ENCODE results near the gene NOVA2. TPM values are rescaled to one million over a fixed set of nuclear protein-coding genes. Genes with fewer than 3 reads are reported as not detected.

NOVA2 gene
- total RNA-seq, 1 experiment from 2014 or later = 2.5 TPM

- no TSS peak for BruUV-seq (replicated peaks)
- H3K4me3 ChIP-seq (replicated peaks in 1 of 2; ENCODE audit: low read depth in 1 of 2, low read length in 2 of 2) = peak within 1 kb of the TSS; percentile 75 to 86
- ChIA-PET CTCF (interaction anchor here (0.7 to 1.5 kb wide), 7 partner anchors 11 to 167 kb away, joined by 3 to 9 read pairs (median 3); partner anchors contain the start of genes FOXA3, IRF2BP1, NANOS2 and SIX5), POLR2A (interaction anchor here (0.7 to 1.4 kb wide), 5 partner anchors 9 to 39 kb away, joined by 3 to 6 read pairs (median 3); partner anchors contain the start of genes IRF2BP1 and SYMPK), RAD21 (ENCODE audit: low non-redundant PET in 1 of 2, low total read pairs in 2 of 2, uncharacterized antibody in 2 of 2, unreplicated experiment in 2 of 2) (interaction anchor here (0.6 to 1.4 kb wide), 4 partner anchors 14 to 225 kb away, joined by 3 to 7 read pairs (median 4); partner anchors contain the start of gene CCDC61 (in 1 of the 2))
- H2AFZ ChIP-seq (ENCODE audit: low read depth, low read length, poor library complexity, severe bottlenecking) = no peak within 1 kb of the TSS
- H3K9me2 ChIP-seq (ENCODE audit: insufficient read depth) = no peaks in the 10 kb centered on the region
- H3K36me3 ChIP-seq (ENCODE audit: control insufficient read depth in 1 of 2, insufficient read depth in 2 of 2, low read length in 2 of 2) = peaks cover 0 to 3% of the 10 kb centered on the region in 2 experiments; a peak in 1 of 4 replicates
- H3K9me3 ChIP-seq (ENCODE audit: control insufficient read depth in 1 of 2, insufficient read depth in 1 of 2, low read depth in 1 of 2, low read length in 2 of 2) = no peaks in the 10 kb centered on the region
- peak within 1 kb of the TSS; percentile 88 for H3K9ac ChIP-seq (ENCODE audit: low read length)
- intact Hi-C loops (cut with micrococcal nuclease) = loop anchor here (2.0 kb wide), 1 partner anchor 15 kb away; the partner anchor contains the start of gene IRF2BP1
- ATAC-seq (no peak; the same call in 1 of the 2 replicates), DNase-seq (ENCODE audit: low read depth, low spot score) (no peak)
- H3K4me1 ChIP-seq (ENCODE audit: control insufficient read depth in 1 of 2, insufficient read depth in 2 of 2, low read length in 2 of 2) = peaks cover 0 to 10% of the 10 kb centered on the region in 2 experiments; a peak in 1 of 4 replicates
- H3K79me2 ChIP-seq (ENCODE audit: insufficient read depth, low read length) = peaks cover 5% of the 10 kb centered on the region; the same call in 1 of the 2 replicates
- H3K4me2 ChIP-seq (ENCODE audit: low read length) = peak within 1 kb of the TSS; percentile 84
- TF ChIP-seq EZH2phosphoT487 (IDR thresholded peaks at IDR 0.05; ENCODE audit: borderline replicate concordance) = no peak
- 0 out of 2 replicates have a peak, but pooled peaks have one; percentile 58 for TF ChIP-seq ZFX (IDR thresholded peaks at IDR 0.05)
- TF ChIP-seq MAX (IDR thresholded peaks at IDR 0.05) = no peak
- no peaks in the 10 kb centered on the region for H4K20me1 ChIP-seq (ENCODE audit: insufficient read depth)
- H3K27ac ChIP-seq (ENCODE audit: low read depth, low read length) = peak within 1 kb of the TSS; percentile 72
- no peaks in the 10 kb centered on the region for H3K27me3 ChIP-seq (ENCODE audit: insufficient read depth, low read length)
Observed at GRCh38 chr19:45901912-45902650, 71.6 kb downstream of the NOVA2 start, which contains the start of gene MYPOP. Gene MYPOP (minus strand): TSS chr19:45902613. CDS start chr19:45901773, 840 bp downstream.

- Histone ChIP-seq H3K4me3 (replicated peaks in 1 of 2; ENCODE audit: low read depth in 1 of 2, low read length in 2 of 2) (peak overlapping the region in 1 of 2 experiments; percentile 86; a peak in 2 of 4 replicates), H3K4me1 (ENCODE audit: control insufficient read depth in 1 of 2, insufficient read depth in 2 of 2, low read length in 2 of 2) (peaks cover 0 to 10% of the 10 kb centered on the region in 2 experiments; a peak in 1 of 4 replicates), H3K4me2 (ENCODE audit: low read length) (peak overlapping the region; percentile 84), H3K9me2 (ENCODE audit: insufficient read depth) (no peaks in the 10 kb centered on the region), H3K9me3 (ENCODE audit: control insufficient read depth in 1 of 2, insufficient read depth in 1 of 2, low read depth in 1 of 2, low read length in 2 of 2) (no peaks in the 10 kb centered on the region), H3K79me2 (ENCODE audit: insufficient read depth, low read length) (peaks cover 5% of the 10 kb centered on the region; the same call in 1 of the 2 replicates), H2AFZ (ENCODE audit: low read depth, low read length, poor library complexity, severe bottlenecking) (no peak overlapping the region), H3K9ac (ENCODE audit: low read length) (no peak overlapping the region), H3K36me3 (ENCODE audit: control insufficient read depth in 1 of 2, insufficient read depth in 2 of 2, low read length in 2 of 2) (peaks cover 0 to 3% of the 10 kb centered on the region in 2 experiments; a peak in 1 of 4 replicates), H3K27ac (ENCODE audit: low read depth, low read length) (no peak overlapping the region; the same call in 1 of the 2 replicates), H4K20me1 (ENCODE audit: insufficient read depth) (no peaks in the 10 kb centered on the region), H3K27me3 (ENCODE audit: insufficient read depth, low read length) (no peaks in the 10 kb centered on the region)
- intact Hi-C loops (cut with micrococcal nuclease) = no loop called here
- DNase-seq (ENCODE audit: low read depth, low spot score) = no peak
- CTCF ChIA-PET = interaction anchor here (1.5 kb wide), 1 partner anchor 13 kb away, joined by 8 read pairs; the partner anchor contains the start of gene NANOS2
- ATAC-seq = no peak
- RAD21 ChIA-PET (ENCODE audit: low non-redundant PET in 1 of 2, low total read pairs in 2 of 2, uncharacterized antibody in 2 of 2, unreplicated experiment in 2 of 2) = no interaction called here
- POLR2A ChIA-PET = no interaction called here
- no TSS peak for BruUV-seq (replicated peaks)
- TF ChIP-seq RAD21 (IDR thresholded peaks at IDR 0.05; ENCODE audit: low read depth) (no peak), FOSL1 (IDR thresholded peaks at IDR 0.05; ENCODE audit: low read depth) (no peak), MAX (IDR thresholded peaks at IDR 0.05) (no peak), ATF3 (IDR thresholded peaks at IDR 0.05) (no peak), ELF1 (IDR thresholded peaks at IDR 0.05; ENCODE audit: borderline replicate concordance, low read depth) (no peak), TCF7L2 (IDR thresholded peaks at IDR 0.05; ENCODE audit: borderline replicate concordance, extremely low read depth, insufficient read depth, insufficient read length) (no peak), EZH2phosphoT487 (IDR thresholded peaks at IDR 0.05; ENCODE audit: borderline replicate concordance) (no peak), REST (IDR thresholded peaks at IDR 0.05; ENCODE audit: low read depth) (no peak), POLR2A (IDR thresholded peaks at IDR 0.05; ENCODE audit: borderline replicate concordance, extremely low read depth, insufficient read depth, insufficient read length) (no peak), SRF (IDR thresholded peaks at IDR 0.05; ENCODE audit: low read depth) (no peak)
Observed at GRCh38 chr19:45901432-45901911, 72.2 kb downstream of the NOVA2 start.
